GM20000 (cell line): ENCODE measurements around the gene ILKAP.
"Not testable (repeated sequence)": the region's sequence is repeated elsewhere in the genome, so short reads cannot be mapped to it uniquely, and the experiment has no call there.

Source experiments
- DNase-seq: peaks from one replicate; pipeline ENCODE4 v3.0.0; 2012; ENCODE audit warnings: low spot score
- CTCF ChIP-seq: IDR thresholded peaks from 2 replicates; pipeline ENCODE4 v1.5.1; 2012; ENCODE audit warnings: mild to moderate bottlenecking, control low read depth; ENCODE audit errors: extremely low read depth, missing control alignments

Gene ILKAP

GRCh38 chr2:238173692-238174091 lies 29.8 kb downstream of the ILKAP start:
- DNase-seq, result peak; percentile 14
- no peak for TF ChIP-seq CTCF

- no peak for TF ChIP-seq CTCF
- no peak for DNase-seq
Measured at GRCh38 chr2:238172439-238172838, 31.1 kb downstream of the ILKAP start.

- no peak for DNase-seq
- no peak for TF ChIP-seq CTCF
Measured at GRCh38 chr2:238171575-238172187, 31.8 kb downstream of the ILKAP start.

- not testable (repeated sequence) for DNase-seq
Measured at GRCh38 chr2:238171072-238171431, 32.4 kb downstream of the ILKAP start.

- TF ChIP-seq CTCF, result no peak
- peak; percentile 12 for DNase-seq
Measured at GRCh38 chr2:238170386-238171071, 33.0 kb downstream of the ILKAP start.

- no peak for TF ChIP-seq CTCF
Measured at GRCh38 chr2:238169708-238170251, 33.7 kb downstream of the ILKAP start.

GRCh38 chr2:238169048-238169707 lies 34.3 kb downstream of the ILKAP start:
- DNase-seq, result peak; percentile 18
- TF ChIP-seq CTCF, result no peak

More at GRCh38 chr2:238169708-238170251, 33.7 kb downstream of the ILKAP start:
- no peak for DNase-seq
